ENCODE measurements around the gene CALN1.
"Not testable (repeated sequence)": the region's sequence is repeated elsewhere in the genome, so short reads cannot be mapped to it uniquely, and the experiment has no call there.

Gene CALN1

GRCh38 chr7:72080341-72080766 is 331.8 kb downstream of the CALN1 start:
- DNase-seq = no peak

GRCh38 chr7:72078856-72079255 is 333.3 kb downstream of the CALN1 start:
- DNase-seq = no peak

GRCh38 chr7:72078301-72078700 is 333.8 kb downstream of the CALN1 start:
- DNase-seq = no peak

- no peak for DNase-seq
Observed at GRCh38 chr7:72077786-72078185, 334.4 kb downstream of the CALN1 start.

GRCh38 chr7:72072901-72073300 is 339.2 kb downstream of the CALN1 start:
- no peak for DNase-seq

GRCh38 chr7:72069263-72069662 is 342.9 kb downstream of the CALN1 start:
- DNase-seq = no peak

GRCh38 chr7:72065764-72066163 is 346.4 kb downstream of the CALN1 start:
- not testable (repeated sequence) for DNase-seq

- no peak for DNase-seq
Observed at GRCh38 chr7:72064916-72065315, 347.2 kb downstream of the CALN1 start.

GRCh38 chr7:72063330-72063729 is 348.8 kb downstream of the CALN1 start:
- no peak for DNase-seq

GRCh38 chr7:72062666-72063065 is 349.5 kb downstream of the CALN1 start:
- DNase-seq = no peak

GRCh38 chr7:72059925-72060324 is 352.2 kb downstream of the CALN1 start:
- no peak for DNase-seq

GRCh38 chr7:72058579-72058978 is 353.6 kb downstream of the CALN1 start:
- DNase-seq = no peak

GRCh38 chr7:72057796-72058195 is 354.3 kb downstream of the CALN1 start:
- no peak for DNase-seq

GRCh38 chr7:72057231-72057630 is 354.9 kb downstream of the CALN1 start:
- no peak for DNase-seq

GRCh38 chr7:72055426-72055825 is 356.7 kb downstream of the CALN1 start:
- DNase-seq = no peak

GRCh38 chr7:72053292-72053691 is 358.8 kb downstream of the CALN1 start:
- DNase-seq = no peak

- no peak for DNase-seq
Observed at GRCh38 chr7:72048420-72048819, 363.7 kb downstream of the CALN1 start.

GRCh38 chr7:72042855-72043254 is 369.3 kb downstream of the CALN1 start:
- no peak for DNase-seq

- no peak for DNase-seq
Observed at GRCh38 chr7:72040641-72041040, 371.5 kb downstream of the CALN1 start.

GRCh38 chr7:72039460-72039859 is 372.7 kb downstream of the CALN1 start:
- DNase-seq = no peak

- DNase-seq = no peak
Observed at GRCh38 chr7:72038022-72038732, 374.0 kb downstream of the CALN1 start.

GRCh38 chr7:72037516-72037915 is 374.6 kb downstream of the CALN1 start:
- DNase-seq = no peak

- no peak for DNase-seq
Observed at GRCh38 chr7:72035266-72035665, 376.9 kb downstream of the CALN1 start.

- no peak for DNase-seq
Observed at GRCh38 chr7:72032934-72033333, 379.2 kb downstream of the CALN1 start.

- no peak for DNase-seq
Observed at GRCh38 chr7:72030994-72031667, 381.0 kb downstream of the CALN1 start.

Measured in DMS53 (cell line).